SK-N-SH (cell line): ENCODE results near the gene GIN1. TPM values are rescaled to one million over a fixed set of nuclear protein-coding genes. Genes with fewer than 3 reads are reported as not detected.

Experiments used
- CTCF ChIA-PET: fragments of 300-600, 350-600 bp; formaldehyde crosslinking; extraction: SDS; loops from one replicate; lab custom pipeline; 2021; lab: Yijun Ruan, JAX
- POLR2A ChIA-PET: fragments of 350-600 bp; sonication (Branson Sonifier 250); formaldehyde crosslinking; extraction: SDS; loops from one replicate; lab custom pipeline; 2020; ENCODE audit warnings: antibody characterized with exemption, inconsistent platforms; lab: Yijun Ruan, JAX
- DNase-seq: peaks from one replicate; pipeline ENCODE4 v3.0.0; 2012
- H2AFZ ChIP-seq: fragments of 200-600 bp; sonication (generic); 2 replicates; pipeline ENCODE4 v1.8.1; 2016; ENCODE audit warnings: antibody characterized with exemption, mild to moderate bottlenecking, low read depth
- H3F3A ChIP-seq: fragments of 200-600 bp; sonication (generic); replicated peaks from 2 replicates; pipeline ENCODE3; 2016; ENCODE audit warnings: antibody characterized with exemption, mild to moderate bottlenecking; ENCODE audit not compliant: insufficient read depth
- H3K27ac ChIP-seq, 2 experiments: fragments of 200-500 bp in 1 of 2; fragments of 200-600 bp in 1 of 2; sonication (Bioruptor generic) in 1 of 2; sonication (generic), shearing (Covaris generic) in 1 of 2; 2 replicates each; pipeline versions ENCODE4 v1.5.1 to v1.6.1; 2014 to 2016; ENCODE audit warnings: low read depth in 2 of 2, inconsistent platforms in 1 of 2, low read length in 1 of 2, mild to moderate bottlenecking in 1 of 2, mixed read lengths in 1 of 2
- H3K27me3 ChIP-seq: fragments of 200-600 bp; sonication (generic), shearing (Covaris generic); 2 replicates; pipeline ENCODE4 v1.6.1; 2016; ENCODE audit warnings: mixed run types; ENCODE audit not compliant: insufficient read depth
- H3K36me3 ChIP-seq, 2 experiments: fragments of 200-500 bp in 1 of 2; fragments of 200-600 bp in 1 of 2; sonication (Bioruptor generic) in 1 of 2; sonication (generic) in 1 of 2; replicated peaks in 1 of 2; 2 replicates each; pipeline versions ENCODE3 to v1.5.1; 2014 to 2016; ENCODE audit warnings: low read length in 1 of 2, mild to moderate bottlenecking in 1 of 2; ENCODE audit not compliant: insufficient read depth in 2 of 2, control insufficient read depth in 1 of 2
- H3K4me1 ChIP-seq, 2 experiments: fragments of 200-500 bp in 1 of 2; fragments of 200-600 bp in 1 of 2; sonication (Bioruptor generic) in 1 of 2; sonication (generic), shearing (Covaris generic) in 1 of 2; 2 replicates each; pipeline versions ENCODE4 v1.5.1 to v1.6.1; 2014 to 2016; ENCODE audit warnings: low read depth in 1 of 2, low read length in 1 of 2, mixed run types in 1 of 2; ENCODE audit not compliant: insufficient read depth in 2 of 2, control insufficient read depth in 1 of 2
- H3K4me2 ChIP-seq: fragments of 200-600 bp; sonication (generic), shearing (Covaris generic); 2 replicates; pipeline ENCODE4 v1.6.1; 2017; ENCODE audit warnings: mixed run types
- H3K4me3 ChIP-seq, 2 experiments: fragments of 200-500 bp in 1 of 2; fragments of 200-600 bp in 1 of 2; sonication (Bioruptor generic) in 1 of 2; sonication (generic), shearing (Covaris generic) in 1 of 2; 2 replicates each; pipeline versions ENCODE4 v1.5.1 to v1.8.1; 2014 to 2016; ENCODE audit warnings: low read depth in 2 of 2, inconsistent platforms in 1 of 2, low read length in 1 of 2, mild to moderate bottlenecking in 1 of 2, mixed read lengths in 1 of 2, moderate library complexity in 1 of 2
- H3K79me2 ChIP-seq: fragments of 200-600 bp; sonication (generic); 2 replicates; pipeline ENCODE4 v1.8.1; 2017; ENCODE audit warnings: mild to moderate bottlenecking; ENCODE audit not compliant: insufficient read depth
- H3K9ac ChIP-seq: fragments of 200-600 bp; sonication (generic); 2 replicates; pipeline ENCODE4 v1.6.1; 2017; ENCODE audit warnings: mixed run types
- H3K9me2 ChIP-seq: fragments of 200-600 bp; sonication (generic); 2 replicates; pipeline ENCODE4 v1.6.1; 2017; ENCODE audit warnings: mixed run types
- H3K9me3 ChIP-seq: fragments of 200-600 bp; sonication (generic); 2 replicates; pipeline ENCODE4 v1.6.1; 2017; ENCODE audit warnings: mixed run types, mild to moderate bottlenecking, moderate library complexity
- H4K20me1 ChIP-seq: fragments of 200-600 bp; sonication (generic); 2 replicates; pipeline ENCODE4 v1.6.1; 2017; ENCODE audit warnings: mild to moderate bottlenecking, mixed run types; ENCODE audit not compliant: insufficient read depth
- EP300 ChIP-seq, 2 experiments: IDR thresholded peaks; 2 replicates each; pipeline versions ENCODE4 v1.4.0 to v1.6.1; 2012; ENCODE audit warnings: borderline replicate concordance in 1 of 2, low read depth in 1 of 2, low read length in 1 of 2
- FOSL2 ChIP-seq: IDR thresholded peaks from 2 replicates; pipeline ENCODE4 v1.4.0; 2012; ENCODE audit warnings: low read depth, mild to moderate bottlenecking, moderate library complexity, borderline replicate concordance
- JUND ChIP-seq: IDR thresholded peaks from 2 replicates; pipeline ENCODE4 v1.4.0; 2012
- MEF2A ChIP-seq: IDR thresholded peaks from 2 replicates; pipeline ENCODE4 v1.4.0; 2012; ENCODE audit warnings: low read depth, borderline replicate concordance
- NFIC ChIP-seq: IDR thresholded peaks from 2 replicates; pipeline ENCODE4 v1.4.0; 2012; ENCODE audit warnings: borderline replicate concordance
- RAD21 ChIP-seq: IDR thresholded peaks from 2 replicates; pipeline ENCODE4 v1.6.1; 2012; ENCODE audit warnings: mild to moderate bottlenecking, low read length
- RXRA ChIP-seq: IDR thresholded peaks from 2 replicates; pipeline ENCODE4 v1.4.0; 2012; ENCODE audit warnings: low read depth, mild to moderate bottlenecking, borderline replicate concordance
- SMC3 ChIP-seq: IDR thresholded peaks from 2 replicates; pipeline ENCODE4 v1.6.1; 2012; ENCODE audit warnings: low read depth, low read length, improper control_type of control experiment
- TAF1 ChIP-seq: IDR thresholded peaks from 2 replicates; pipeline ENCODE4 v1.6.1; 2012; ENCODE audit warnings: low read depth, mild to moderate bottlenecking, low read length, moderate library complexity, borderline replicate concordance
- TCF12 ChIP-seq: IDR thresholded peaks from 2 replicates; pipeline ENCODE4 v1.4.0; 2012
- TEAD4 ChIP-seq: IDR thresholded peaks from 2 replicates; pipeline ENCODE4 v1.4.0; 2012; ENCODE audit warnings: mild to moderate bottlenecking, borderline replicate concordance; ENCODE audit not compliant: insufficient read depth
- WGBS: methylation state at CpG from one replicate; pipeline ENCODE4 v1.1.6; 2017; ENCODE audit warnings: low lambda C conversion rate; 5-methylcytosine and 5-hydroxymethylcytosine counted together
- polyA plus RNA-seq, 3 experiments: library from polyadenylated mRNA; depleted of rRNA; stranded (reverse); fragments of >200 nt; gene quantifications; 2 replicates each; pipeline ENCODE4 v1.2.3, GENCODE V29; 2012
- TF ChIP-seq, protein P1 (sequence below): fragments of 200-600 bp; sonication (generic); IDR thresholded peaks from 2 replicates; pipeline ENCODE4 v1.6.1; 2017; ENCODE audit warnings: antibody characterized with exemption, mild to moderate bottlenecking, moderate library complexity
- TF ChIP-seq, protein P2 (sequence below): IDR thresholded peaks from 2 replicates; pipeline ENCODE4 v1.6.1; 2012; ENCODE audit warnings: mild to moderate bottlenecking, low read depth, low read length, moderate library complexity
- TF ChIP-seq, protein P3 (sequence below): IDR thresholded peaks from 2 replicates; pipeline ENCODE4 v1.4.0; 2012; ENCODE audit warnings: low read depth
- TF ChIP-seq, protein P4 (sequence below): IDR thresholded peaks from 2 replicates; pipeline ENCODE4 v1.4.0; 2012; ENCODE audit warnings: low read depth, borderline replicate concordance

The GIN1 gene
- polyA plus RNA-seq, 1 of the 3 experiments (the other 2 are of a cell fraction), result 1.3 TPM

DNA sequence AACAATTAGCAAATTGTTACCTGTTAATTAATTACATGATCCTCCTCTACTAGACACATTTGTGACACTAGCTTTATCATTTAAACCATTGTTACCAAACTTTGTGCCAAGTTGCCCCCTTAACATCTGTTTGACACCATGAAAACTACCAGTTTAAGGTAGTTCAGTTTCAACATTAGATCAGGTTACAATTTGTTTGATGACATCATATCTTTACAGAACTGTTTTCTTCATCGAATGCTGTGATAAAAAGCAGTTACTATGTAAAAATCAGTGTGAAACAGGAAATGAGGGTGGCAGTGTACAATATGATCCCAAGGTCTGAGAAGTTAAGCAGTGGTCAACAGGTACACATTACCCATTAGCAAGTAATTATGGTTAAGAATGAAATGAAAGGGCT is 17.7 kb downstream of the GIN1 start:
- Histone ChIP-seq H3K4me1 (no peaks in the 10 kb centered on the region), H3K4me2 (no peak overlapping the region), H4K20me1 (no peaks in the 10 kb centered on the region), H3K9me3 (no peaks in the 10 kb centered on the region), H3K27me3 (no peaks in the 10 kb centered on the region), H3K4me3 (no peak overlapping the region), H3K9me2 (no peaks in the 10 kb centered on the region), H3K79me2 (no peaks in the 10 kb centered on the region), H3K27ac (no peak overlapping the region), H3K9ac (no peak overlapping the region), H3K36me3 (peaks cover 11 to 15% of the 10 kb centered on the region in 2 experiments), H3F3A (peaks cover 16% of the 10 kb centered on the region), H2AFZ (no peak overlapping the region)
- TF ChIP-seq EP300 (IDR thresholded peaks at IDR 0.05; ENCODE audit: borderline replicate concordance in 1 of 2, low read depth in 1 of 2, low read length in 1 of 2) (no peak), SMC3 (no peak), NFIC (no peak), MEF2A (no peak), JUND (no peak), RXRA (no peak)
- TF ChIP-seq, protein P1, sequence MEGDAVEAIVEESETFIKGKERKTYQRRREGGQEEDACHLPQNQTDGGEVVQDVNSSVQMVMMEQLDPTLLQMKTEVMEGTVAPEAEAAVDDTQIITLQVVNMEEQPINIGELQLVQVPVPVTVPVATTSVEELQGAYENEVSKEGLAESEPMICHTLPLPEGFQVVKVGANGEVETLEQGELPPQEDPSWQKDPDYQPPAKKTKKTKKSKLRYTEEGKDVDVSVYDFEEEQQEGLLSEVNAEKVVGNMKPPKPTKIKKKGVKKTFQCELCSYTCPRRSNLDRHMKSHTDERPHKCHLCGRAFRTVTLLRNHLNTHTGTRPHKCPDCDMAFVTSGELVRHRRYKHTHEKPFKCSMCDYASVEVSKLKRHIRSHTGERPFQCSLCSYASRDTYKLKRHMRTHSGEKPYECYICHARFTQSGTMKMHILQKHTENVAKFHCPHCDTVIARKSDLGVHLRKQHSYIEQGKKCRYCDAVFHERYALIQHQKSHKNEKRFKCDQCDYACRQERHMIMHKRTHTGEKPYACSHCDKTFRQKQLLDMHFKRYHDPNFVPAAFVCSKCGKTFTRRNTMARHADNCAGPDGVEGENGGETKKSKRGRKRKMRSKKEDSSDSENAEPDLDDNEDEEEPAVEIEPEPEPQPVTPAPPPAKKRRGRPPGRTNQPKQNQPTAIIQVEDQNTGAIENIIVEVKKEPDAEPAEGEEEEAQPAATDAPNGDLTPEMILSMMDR, result no peak
- TF ChIP-seq, protein P2, sequence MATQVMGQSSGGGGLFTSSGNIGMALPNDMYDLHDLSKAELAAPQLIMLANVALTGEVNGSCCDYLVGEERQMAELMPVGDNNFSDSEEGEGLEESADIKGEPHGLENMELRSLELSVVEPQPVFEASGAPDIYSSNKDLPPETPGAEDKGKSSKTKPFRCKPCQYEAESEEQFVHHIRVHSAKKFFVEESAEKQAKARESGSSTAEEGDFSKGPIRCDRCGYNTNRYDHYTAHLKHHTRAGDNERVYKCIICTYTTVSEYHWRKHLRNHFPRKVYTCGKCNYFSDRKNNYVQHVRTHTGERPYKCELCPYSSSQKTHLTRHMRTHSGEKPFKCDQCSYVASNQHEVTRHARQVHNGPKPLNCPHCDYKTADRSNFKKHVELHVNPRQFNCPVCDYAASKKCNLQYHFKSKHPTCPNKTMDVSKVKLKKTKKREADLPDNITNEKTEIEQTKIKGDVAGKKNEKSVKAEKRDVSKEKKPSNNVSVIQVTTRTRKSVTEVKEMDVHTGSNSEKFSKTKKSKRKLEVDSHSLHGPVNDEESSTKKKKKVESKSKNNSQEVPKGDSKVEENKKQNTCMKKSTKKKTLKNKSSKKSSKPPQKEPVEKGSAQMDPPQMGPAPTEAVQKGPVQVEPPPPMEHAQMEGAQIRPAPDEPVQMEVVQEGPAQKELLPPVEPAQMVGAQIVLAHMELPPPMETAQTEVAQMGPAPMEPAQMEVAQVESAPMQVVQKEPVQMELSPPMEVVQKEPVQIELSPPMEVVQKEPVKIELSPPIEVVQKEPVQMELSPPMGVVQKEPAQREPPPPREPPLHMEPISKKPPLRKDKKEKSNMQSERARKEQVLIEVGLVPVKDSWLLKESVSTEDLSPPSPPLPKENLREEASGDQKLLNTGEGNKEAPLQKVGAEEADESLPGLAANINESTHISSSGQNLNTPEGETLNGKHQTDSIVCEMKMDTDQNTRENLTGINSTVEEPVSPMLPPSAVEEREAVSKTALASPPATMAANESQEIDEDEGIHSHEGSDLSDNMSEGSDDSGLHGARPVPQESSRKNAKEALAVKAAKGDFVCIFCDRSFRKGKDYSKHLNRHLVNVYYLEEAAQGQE, result no peak
- TF ChIP-seq, protein P3, sequence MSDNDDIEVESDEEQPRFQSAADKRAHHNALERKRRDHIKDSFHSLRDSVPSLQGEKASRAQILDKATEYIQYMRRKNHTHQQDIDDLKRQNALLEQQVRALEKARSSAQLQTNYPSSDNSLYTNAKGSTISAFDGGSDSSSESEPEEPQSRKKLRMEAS, result no peak
- WGBS, result 85% methylated on average over 1 of the region's 1 CpG
- CTCF ChIA-PET, result no interaction called here
- POLR2A ChIA-PET, result no interaction called here
- DNase-seq, result no peak

DNA sequence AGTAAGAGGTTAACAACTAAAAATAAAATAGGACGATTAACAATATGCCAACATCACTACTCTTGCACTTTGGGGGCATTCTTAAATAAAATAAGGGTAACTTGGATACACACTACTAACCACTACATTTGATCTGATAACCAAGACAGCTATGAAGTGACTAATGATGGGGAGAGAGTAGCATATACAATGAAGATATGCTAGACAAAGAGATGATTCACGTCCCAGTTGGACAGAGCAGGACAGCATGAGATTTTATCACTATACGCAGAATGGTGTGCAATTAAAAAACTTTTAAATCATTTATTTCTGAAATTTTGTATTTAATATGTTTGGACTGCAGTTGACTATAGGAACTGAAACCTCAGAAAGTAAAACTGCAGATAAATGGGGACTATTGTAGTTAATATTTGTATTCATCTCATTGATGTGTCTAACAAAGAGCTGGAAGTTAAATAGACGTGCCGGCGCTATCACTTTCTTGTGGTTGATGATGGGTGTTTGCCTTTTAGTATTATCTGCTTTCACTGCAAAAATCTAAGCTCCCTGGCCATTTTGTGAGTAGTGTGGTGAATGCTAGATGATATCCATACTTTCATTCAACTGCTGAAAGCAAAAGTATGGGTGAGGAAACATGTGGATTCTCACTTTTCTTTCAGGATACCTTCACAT is 18.7 kb downstream of the GIN1 start:
- H3K4me3 ChIP-seq, result no peak overlapping the region
- peaks cover 16% of the 10 kb centered on the region for H3F3A ChIP-seq
- no peaks in the 10 kb centered on the region for H3K9me2 ChIP-seq
- ChIA-PET CTCF (no interaction called here), POLR2A (no interaction called here)
- H3K9ac ChIP-seq, result no peak overlapping the region
- WGBS, result 47% methylated on average over 6 of the region's 6 CpGs
- H3K9me3 ChIP-seq, result no peaks in the 10 kb centered on the region
- no peak for DNase-seq
- peak overlapping the region; percentile 51; the same call in 1 of the 2 replicates for H3K4me2 ChIP-seq
- peak overlapping the region in 1 of 2 experiments; percentile 51; a peak in 2 of 4 replicates for H3K27ac ChIP-seq
- H3K36me3 ChIP-seq, result peaks cover 11 to 14% of the 10 kb centered on the region in 2 experiments
- no peaks in the 10 kb centered on the region for H4K20me1 ChIP-seq
- no peaks in the 10 kb centered on the region for H3K79me2 ChIP-seq
- no peaks in the 10 kb centered on the region for H3K4me1 ChIP-seq
- no peak overlapping the region for H2AFZ ChIP-seq
- no peaks in the 10 kb centered on the region for H3K27me3 ChIP-seq
- TF ChIP-seq TEAD4, result no peak
- TF ChIP-seq RAD21, result no peak
- peak; percentile 62; the same call in 1 of the 2 replicates for TF ChIP-seq TCF12
- TF ChIP-seq TAF1, result no peak
- TF ChIP-seq FOSL2, result peak; percentile 68
- TF ChIP-seq, protein P4, sequence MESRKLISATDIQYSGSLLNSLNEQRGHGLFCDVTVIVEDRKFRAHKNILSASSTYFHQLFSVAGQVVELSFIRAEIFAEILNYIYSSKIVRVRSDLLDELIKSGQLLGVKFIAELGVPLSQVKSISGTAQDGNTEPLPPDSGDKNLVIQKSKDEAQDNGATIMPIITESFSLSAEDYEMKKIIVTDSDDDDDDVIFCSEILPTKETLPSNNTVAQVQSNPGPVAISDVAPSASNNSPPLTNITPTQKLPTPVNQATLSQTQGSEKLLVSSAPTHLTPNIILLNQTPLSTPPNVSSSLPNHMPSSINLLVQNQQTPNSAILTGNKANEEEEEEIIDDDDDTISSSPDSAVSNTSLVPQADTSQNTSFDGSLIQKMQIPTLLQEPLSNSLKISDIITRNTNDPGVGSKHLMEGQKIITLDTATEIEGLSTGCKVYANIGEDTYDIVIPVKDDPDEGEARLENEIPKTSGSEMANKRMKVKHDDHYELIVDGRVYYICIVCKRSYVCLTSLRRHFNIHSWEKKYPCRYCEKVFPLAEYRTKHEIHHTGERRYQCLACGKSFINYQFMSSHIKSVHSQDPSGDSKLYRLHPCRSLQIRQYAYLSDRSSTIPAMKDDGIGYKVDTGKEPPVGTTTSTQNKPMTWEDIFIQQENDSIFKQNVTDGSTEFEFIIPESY, result no peak
- TF ChIP-seq, protein P2, result no peak
- peak; percentile 75 for TF ChIP-seq JUND
